ENCODE measurements around the gene GAPDH.
A peak's percentile ranks its signal among the peaks of the same experiment; 100 is the strongest.

GAPDH gene

DNA sequence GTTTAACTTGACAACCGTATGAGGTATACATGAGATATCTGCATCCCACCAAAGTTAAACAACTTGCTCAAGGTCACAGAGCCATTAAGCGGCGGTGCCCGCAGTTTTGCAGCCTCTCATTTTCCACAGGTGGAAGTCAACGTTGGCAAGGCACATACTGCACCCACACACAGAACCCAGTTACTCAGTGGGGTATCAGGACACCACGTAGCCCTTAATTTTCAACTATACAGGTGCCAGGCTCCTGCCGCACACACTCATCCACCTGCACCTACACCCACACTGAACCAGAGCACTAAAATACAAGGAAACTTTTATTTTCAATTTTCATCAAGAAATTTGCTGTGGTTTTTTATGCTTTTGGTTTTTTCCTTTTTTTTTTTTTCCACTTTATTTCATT, 35.5 kb downstream of the GAPDH start:
- H3K4me3 ChIP-seq (ENCODE audit: control insufficient read depth in 1 of 7, extremely low read depth in 1 of 7, insufficient read depth in 4 of 7, low read depth in 2 of 7, low read length in 6 of 7): no peak overlapping the region
- ChIA-PET POLR2A (no interaction called here), CTCF (interaction anchor here (1.2 to 1.8 kb wide), 6 partner anchors 10 to 95 kb away, joined by 3 to 14 read pairs (median 5); no protein-coding TSS in a partner anchor)
- no peaks in the 10 kb centered on the region for H3K9me3 ChIP-seq (ENCODE audit: control extremely low read depth in 1 of 5, control insufficient read depth in 4 of 5, insufficient read depth in 2 of 5, low read depth in 1 of 5, low read length in 4 of 5)
- H3K27ac ChIP-seq (ENCODE audit: insufficient read depth in 1 of 2, low read depth in 1 of 2, low read length in 2 of 2, poor library complexity in 1 of 2, severe bottlenecking in 2 of 2): no peak overlapping the region
- H3K36me3 ChIP-seq (ENCODE audit: control insufficient read depth in 4 of 4, insufficient read depth in 4 of 4, low read length in 3 of 4): peaks cover 6 to 71% (median 50%) of the 10 kb centered on the region in 4 experiments
- WGBS (ENCODE audit: insufficient coverage): 96% methylated on average over 5 of the region's 7 CpGs
- no peaks in the 10 kb centered on the region for H3K27me3 ChIP-seq (replicated peaks in 2 of 5; ENCODE audit: control insufficient read depth in 4 of 5, insufficient read depth in 5 of 5, low read length in 4 of 5)
- H3K4me1 ChIP-seq (ENCODE audit: control extremely low read depth in 1 of 4, control insufficient read depth in 4 of 4, insufficient read depth in 4 of 4, low read length in 3 of 4): peaks cover 7 to 19% (median 9%) of the 10 kb centered on the region in 4 experiments
- DNase-seq: no peak

DNA sequence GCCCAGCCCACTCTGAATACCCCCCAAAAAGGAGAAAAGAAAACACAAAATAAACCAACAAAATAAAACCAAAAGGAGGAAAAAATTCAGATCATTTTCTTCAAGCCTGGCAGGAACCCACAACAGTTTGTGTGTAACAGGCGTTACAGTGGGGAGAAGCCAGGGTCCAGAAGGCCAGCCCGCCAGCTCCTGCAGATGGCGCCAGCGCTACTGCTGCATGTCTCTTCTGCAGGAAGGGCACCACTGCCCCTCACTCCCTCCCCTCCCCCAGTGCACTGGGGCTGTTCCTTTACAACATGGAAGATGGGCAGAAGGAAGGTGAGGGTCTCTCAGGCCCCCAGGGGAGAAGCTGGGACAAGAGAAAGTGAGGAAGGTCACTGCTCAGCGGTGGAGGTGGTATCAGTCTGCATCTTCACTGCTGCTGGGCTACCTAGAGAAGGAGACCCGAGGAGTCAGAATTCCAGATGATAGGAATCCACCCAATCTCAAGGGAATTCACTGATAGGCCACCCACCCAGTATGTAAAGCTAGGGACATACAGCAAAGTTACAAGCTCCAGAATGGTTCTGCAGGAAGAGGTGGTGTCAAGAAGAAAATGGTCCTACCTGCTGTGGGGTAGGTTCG, 36.1 kb downstream of the GAPDH start:
- CTCF ChIA-PET: interaction anchor here (0.8 to 1.8 kb wide), 16 partner anchors 9 to 208 kb away, joined by 3 to 14 read pairs (median 4); no protein-coding TSS in a partner anchor
- Histone ChIP-seq H3K9me3 (ENCODE audit: control extremely low read depth in 1 of 5, control insufficient read depth in 4 of 5, insufficient read depth in 2 of 5, low read depth in 1 of 5, low read length in 4 of 5) (no peaks in the 10 kb centered on the region), H3K4me1 (ENCODE audit: control extremely low read depth in 1 of 4, control insufficient read depth in 4 of 4, insufficient read depth in 4 of 4, low read length in 3 of 4) (peaks cover 7 to 19% (median 9%) of the 10 kb centered on the region in 4 experiments), H3K4me3 (ENCODE audit: control insufficient read depth in 1 of 7, extremely low read depth in 1 of 7, insufficient read depth in 4 of 7, low read depth in 2 of 7, low read length in 6 of 7) (no peak overlapping the region), H3K36me3 (ENCODE audit: control insufficient read depth in 4 of 4, insufficient read depth in 4 of 4, low read length in 3 of 4) (peaks cover 6 to 71% (median 55%) of the 10 kb centered on the region in 4 experiments), H3K27me3 (replicated peaks in 2 of 5; ENCODE audit: control insufficient read depth in 4 of 5, insufficient read depth in 5 of 5, low read length in 4 of 5) (no peaks in the 10 kb centered on the region), H3K27ac (ENCODE audit: insufficient read depth in 1 of 2, low read depth in 1 of 2, low read length in 2 of 2, poor library complexity in 1 of 2, severe bottlenecking in 2 of 2) (no peak overlapping the region)
- 100% methylated on average over 2 of the region's 7 CpGs for WGBS (ENCODE audit: insufficient coverage)
- POLR2A ChIA-PET: interaction anchor here (1.0 kb wide), 1 partner anchor 9 kb away, joined by 3 read pairs; no protein-coding TSS in a partner anchor
- DNase-seq: peak; percentile 54 to 79 (median 77)

DNA sequence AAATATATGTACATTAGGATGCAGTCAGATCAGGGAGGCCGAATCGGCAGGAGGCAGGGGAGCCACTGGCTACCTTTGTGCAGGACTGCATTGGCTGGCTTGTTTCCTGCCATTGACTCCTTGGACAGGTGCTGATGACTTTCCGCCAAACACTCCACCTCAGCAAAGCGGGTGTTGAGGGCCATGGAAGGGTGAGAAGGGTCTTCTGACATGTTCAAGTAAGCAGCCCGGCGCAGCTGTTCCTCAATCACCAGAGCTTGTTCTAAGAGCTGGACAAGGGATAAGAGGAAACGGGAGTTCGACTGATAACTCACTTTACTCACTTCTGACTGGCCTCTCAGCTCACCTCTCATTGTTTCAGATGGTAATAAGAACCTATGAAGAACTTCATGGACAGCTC, 38.7 kb downstream of the GAPDH start:
- Histone ChIP-seq H3K27me3 (replicated peaks in 2 of 5; ENCODE audit: control insufficient read depth in 4 of 5, insufficient read depth in 5 of 5, low read length in 4 of 5) (no peaks in the 10 kb centered on the region), H3K4me3 (ENCODE audit: control insufficient read depth in 1 of 7, extremely low read depth in 1 of 7, insufficient read depth in 4 of 7, low read depth in 2 of 7, low read length in 6 of 7) (no peak overlapping the region), H3K9me3 (ENCODE audit: control extremely low read depth in 1 of 5, control insufficient read depth in 4 of 5, insufficient read depth in 2 of 5, low read depth in 1 of 5, low read length in 4 of 5) (no peaks in the 10 kb centered on the region), H3K36me3 (ENCODE audit: control insufficient read depth in 4 of 4, insufficient read depth in 4 of 4, low read length in 3 of 4) (peaks cover 12 to 83% (median 68%) of the 10 kb centered on the region in 4 experiments), H3K27ac (ENCODE audit: insufficient read depth in 1 of 2, low read depth in 1 of 2, low read length in 2 of 2, poor library complexity in 1 of 2, severe bottlenecking in 2 of 2) (no peak overlapping the region), H3K4me1 (ENCODE audit: control extremely low read depth in 1 of 4, control insufficient read depth in 4 of 4, insufficient read depth in 4 of 4, low read length in 3 of 4) (peaks cover 0 to 5% (median 2%) of the 10 kb centered on the region in 4 experiments)
- WGBS (ENCODE audit: insufficient coverage): 94% methylated on average over 5 of the region's 8 CpGs
- DNase-seq: no peak
- CTCF ChIA-PET: interaction anchor here (0.5 to 2.7 kb wide), 8 partner anchors 10 to 40 kb away, joined by 3 to 6 read pairs (median 3); no protein-coding TSS in a partner anchor
- POLR2A ChIA-PET: interaction anchor here (0.6 to 0.7 kb wide), 2 partner anchors 144 to 335 kb away, joined by 3 to 5 read pairs; no protein-coding TSS in a partner anchor

DNA sequence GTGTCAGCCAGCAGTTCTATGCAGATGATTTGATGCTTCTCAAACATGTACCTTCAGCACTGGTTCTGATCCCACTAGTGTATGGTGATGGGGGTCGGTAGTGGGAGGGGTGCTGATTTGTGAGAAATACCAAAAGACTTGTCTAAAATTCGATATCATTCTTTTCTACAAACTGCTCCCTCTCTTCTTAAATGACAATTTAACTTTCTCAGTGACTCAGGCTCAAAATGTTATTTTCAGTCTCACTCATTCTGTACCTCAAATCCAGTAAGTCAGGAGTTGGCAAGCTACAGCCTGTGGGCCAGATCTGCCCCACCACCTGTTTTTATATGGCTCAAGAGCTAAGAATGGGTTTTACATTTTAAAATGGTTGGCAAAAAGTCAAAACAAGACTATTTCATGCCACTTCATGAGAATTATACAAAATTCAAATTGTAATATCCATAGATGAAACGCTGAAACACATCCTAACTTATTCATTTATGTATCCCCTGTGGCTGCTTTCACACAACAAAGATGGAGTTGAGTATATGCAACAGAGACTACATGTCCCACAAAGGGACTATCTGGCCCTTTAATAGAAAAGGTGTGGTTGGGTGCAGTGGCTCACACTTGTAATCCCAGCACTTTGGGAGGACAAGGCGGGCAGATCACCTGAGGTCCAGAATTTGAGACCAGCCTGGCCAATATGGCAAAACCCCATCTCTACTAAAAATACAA, 40.4 kb downstream of the GAPDH start:
- POLR2A ChIA-PET: no interaction called here
- CTCF ChIA-PET: interaction anchor here (2.7 kb wide), 1 partner anchor 11 kb away, joined by 6 read pairs; no protein-coding TSS in a partner anchor
- Histone ChIP-seq H3K4me1 (ENCODE audit: control extremely low read depth in 1 of 4, control insufficient read depth in 4 of 4, insufficient read depth in 4 of 4, low read length in 3 of 4) (no peaks in the 10 kb centered on the region), H3K27me3 (replicated peaks in 2 of 5; ENCODE audit: control insufficient read depth in 4 of 5, insufficient read depth in 5 of 5, low read length in 4 of 5) (no peaks in the 10 kb centered on the region), H3K9me3 (ENCODE audit: control extremely low read depth in 1 of 5, control insufficient read depth in 4 of 5, insufficient read depth in 2 of 5, low read depth in 1 of 5, low read length in 4 of 5) (no peaks in the 10 kb centered on the region), H3K36me3 (ENCODE audit: control insufficient read depth in 4 of 4, insufficient read depth in 4 of 4, low read length in 3 of 4) (peaks cover 18 to 87% (median 73%) of the 10 kb centered on the region in 4 experiments), H3K27ac (ENCODE audit: insufficient read depth in 1 of 2, low read depth in 1 of 2, low read length in 2 of 2, poor library complexity in 1 of 2, severe bottlenecking in 2 of 2) (no peak overlapping the region), H3K4me3 (ENCODE audit: control insufficient read depth in 1 of 7, extremely low read depth in 1 of 7, insufficient read depth in 4 of 7, low read depth in 2 of 7, low read length in 6 of 7) (no peak overlapping the region)
- WGBS (ENCODE audit: insufficient coverage): 100% methylated on average over 2 of the region's 4 CpGs
- DNase-seq: no peak

DNA sequence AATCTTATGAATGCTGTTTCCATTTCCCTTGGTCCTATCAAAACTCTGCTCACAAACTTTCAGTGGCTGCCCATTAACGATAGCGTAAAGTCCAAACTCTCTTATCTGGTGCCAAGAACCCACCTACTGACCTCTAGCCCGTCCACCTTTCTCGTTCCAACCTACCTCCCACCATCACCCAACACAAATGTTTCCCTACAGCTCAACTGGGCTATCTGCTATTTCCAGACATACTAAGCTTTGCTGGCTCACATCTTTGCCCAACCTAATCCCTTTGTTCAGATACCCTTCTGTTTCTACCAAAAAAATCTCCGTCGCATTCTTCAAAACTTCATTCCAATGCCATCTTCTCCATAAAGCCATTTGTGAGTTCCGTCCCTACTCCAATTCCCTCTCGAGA, 41.3 kb downstream of the GAPDH start:
- 97% methylated on average over 8 of the region's 8 CpGs for WGBS (ENCODE audit: insufficient coverage)
- ChIA-PET CTCF (interaction anchor here (0.5 to 2.7 kb wide), 3 partner anchors 12 to 101 kb away, joined by 3 to 6 read pairs (median 3); no protein-coding TSS in a partner anchor), POLR2A (no interaction called here)
- Histone ChIP-seq H3K27ac (ENCODE audit: insufficient read depth in 1 of 2, low read depth in 1 of 2, low read length in 2 of 2, poor library complexity in 1 of 2, severe bottlenecking in 2 of 2) (no peak overlapping the region), H3K4me3 (ENCODE audit: control insufficient read depth in 1 of 7, extremely low read depth in 1 of 7, insufficient read depth in 4 of 7, low read depth in 2 of 7, low read length in 6 of 7) (no peak overlapping the region), H3K27me3 (replicated peaks in 2 of 5; ENCODE audit: control insufficient read depth in 4 of 5, insufficient read depth in 5 of 5, low read length in 4 of 5) (no peaks in the 10 kb centered on the region), H3K36me3 (ENCODE audit: control insufficient read depth in 4 of 4, insufficient read depth in 4 of 4, low read length in 3 of 4) (peaks cover 21 to 85% (median 69%) of the 10 kb centered on the region in 4 experiments), H3K9me3 (ENCODE audit: control extremely low read depth in 1 of 5, control insufficient read depth in 4 of 5, insufficient read depth in 2 of 5, low read depth in 1 of 5, low read length in 4 of 5) (no peaks in the 10 kb centered on the region), H3K4me1 (ENCODE audit: control extremely low read depth in 1 of 4, control insufficient read depth in 4 of 4, insufficient read depth in 4 of 4, low read length in 3 of 4) (no peaks in the 10 kb centered on the region)
- DNase-seq: no peak

DNA sequence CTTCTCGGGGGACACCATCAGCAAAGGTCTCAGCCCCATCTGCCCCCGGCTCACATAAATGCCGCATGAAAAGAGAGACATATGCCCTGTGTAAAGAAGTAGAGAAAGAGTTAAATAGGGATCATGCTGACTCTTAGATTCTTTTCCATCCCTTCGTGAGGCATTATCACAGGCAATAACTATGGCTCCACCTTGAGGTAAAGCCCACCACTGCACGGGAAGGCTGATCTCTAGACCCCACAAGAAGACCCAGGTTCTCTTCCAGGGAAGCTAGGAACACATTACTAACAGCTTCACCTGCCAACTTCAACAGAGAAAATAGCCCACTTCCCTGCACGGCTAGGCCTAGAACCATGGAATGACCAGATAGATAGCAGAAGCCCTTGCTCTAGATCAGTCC, 47.9 kb downstream of the GAPDH start:
- no peak overlapping the region for H3K4me3 ChIP-seq (ENCODE audit: control insufficient read depth in 1 of 7, extremely low read depth in 1 of 7, insufficient read depth in 4 of 7, low read depth in 2 of 7, low read length in 6 of 7)
- CTCF ChIA-PET: interaction anchor here (1.1 to 2.1 kb wide), 6 partner anchors 10 to 29 kb away, joined by 3 to 7 read pairs (median 4); no protein-coding TSS in a partner anchor
- H3K36me3 ChIP-seq (ENCODE audit: control insufficient read depth in 4 of 4, insufficient read depth in 4 of 4, low read length in 3 of 4): peaks cover 29 to 86% (median 67%) of the 10 kb centered on the region in 4 experiments

More for the DNA sequence above, 47.9 kb downstream of the GAPDH start:
- WGBS (ENCODE audit: insufficient coverage): 93% methylated on average over 5 of the region's 6 CpGs
- no peaks in the 10 kb centered on the region for H3K4me1 ChIP-seq (ENCODE audit: control extremely low read depth in 1 of 4, control insufficient read depth in 4 of 4, insufficient read depth in 4 of 4, low read length in 3 of 4)
- H3K27me3 ChIP-seq (replicated peaks in 2 of 5; ENCODE audit: control insufficient read depth in 4 of 5, insufficient read depth in 5 of 5, low read length in 4 of 5): no peaks in the 10 kb centered on the region
- POLR2A ChIA-PET: no interaction called here
- no peak overlapping the region for H3K27ac ChIP-seq (ENCODE audit: insufficient read depth in 1 of 2, low read depth in 1 of 2, low read length in 2 of 2, poor library complexity in 1 of 2, severe bottlenecking in 2 of 2)
- H3K9me3 ChIP-seq (ENCODE audit: control extremely low read depth in 1 of 5, control insufficient read depth in 4 of 5, insufficient read depth in 2 of 5, low read depth in 1 of 5, low read length in 4 of 5): no peaks in the 10 kb centered on the region
- peak; percentile 17 to 52 (median 41) for DNase-seq
